ENCODE measurements around the gene IFT43. TPM values are rescaled to one million over a fixed set of nuclear protein-coding genes. Genes with fewer than 3 reads are reported as not detected.

Gene IFT43
- total RNA-seq, 4 donors from 2014 or later, result 16.2 to 31.4 (median 26.1) TPM

DNA sequence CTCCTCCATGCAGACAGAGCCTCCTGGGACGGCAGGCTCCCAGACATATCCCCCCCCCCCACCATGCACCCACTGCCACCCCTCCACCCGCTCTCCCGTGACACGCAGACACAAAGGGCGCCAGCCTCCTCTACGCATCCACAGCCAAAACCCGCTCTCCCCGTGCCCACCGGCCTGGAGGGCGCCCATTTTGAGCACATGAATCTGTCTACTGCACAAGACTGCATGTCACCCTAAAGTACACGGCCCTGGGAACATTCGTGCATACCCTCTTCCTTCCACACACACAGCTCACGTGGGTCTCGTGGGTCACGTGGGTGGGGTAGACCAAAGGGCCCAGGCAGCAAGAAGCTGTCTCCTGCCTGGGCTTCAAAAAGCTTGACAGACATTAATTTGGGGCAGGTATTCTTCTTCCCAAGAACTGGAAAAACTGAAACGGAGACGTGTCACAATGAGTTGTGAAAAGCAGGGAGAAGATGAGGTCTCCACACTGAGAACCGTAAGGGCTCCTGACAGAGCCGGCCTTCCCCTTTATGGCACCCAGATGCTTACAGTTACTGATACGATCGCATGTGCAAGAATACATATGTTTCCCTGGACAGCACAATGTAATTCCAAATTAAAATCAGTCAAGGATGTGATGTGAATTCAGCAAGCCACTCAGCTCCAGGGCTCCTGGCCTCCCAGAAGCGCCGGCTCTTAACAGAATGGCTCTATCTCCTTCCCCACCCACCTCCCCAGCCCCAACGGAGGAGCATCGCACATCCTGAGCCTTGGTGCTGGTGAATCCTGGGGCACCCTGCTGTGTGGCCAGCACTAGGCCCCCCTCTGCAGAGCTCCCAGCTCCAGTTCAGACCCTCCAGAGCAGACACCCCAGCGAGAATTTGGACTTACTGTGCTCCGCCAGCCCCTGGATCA, 5.7 kb upstream of the IFT43 start:
- DNase-seq (ENCODE audit: low spot score in 2 of 2), result peak in 1 of 2 donors; percentile 15
- TF ChIP-seq, protein P1, sequence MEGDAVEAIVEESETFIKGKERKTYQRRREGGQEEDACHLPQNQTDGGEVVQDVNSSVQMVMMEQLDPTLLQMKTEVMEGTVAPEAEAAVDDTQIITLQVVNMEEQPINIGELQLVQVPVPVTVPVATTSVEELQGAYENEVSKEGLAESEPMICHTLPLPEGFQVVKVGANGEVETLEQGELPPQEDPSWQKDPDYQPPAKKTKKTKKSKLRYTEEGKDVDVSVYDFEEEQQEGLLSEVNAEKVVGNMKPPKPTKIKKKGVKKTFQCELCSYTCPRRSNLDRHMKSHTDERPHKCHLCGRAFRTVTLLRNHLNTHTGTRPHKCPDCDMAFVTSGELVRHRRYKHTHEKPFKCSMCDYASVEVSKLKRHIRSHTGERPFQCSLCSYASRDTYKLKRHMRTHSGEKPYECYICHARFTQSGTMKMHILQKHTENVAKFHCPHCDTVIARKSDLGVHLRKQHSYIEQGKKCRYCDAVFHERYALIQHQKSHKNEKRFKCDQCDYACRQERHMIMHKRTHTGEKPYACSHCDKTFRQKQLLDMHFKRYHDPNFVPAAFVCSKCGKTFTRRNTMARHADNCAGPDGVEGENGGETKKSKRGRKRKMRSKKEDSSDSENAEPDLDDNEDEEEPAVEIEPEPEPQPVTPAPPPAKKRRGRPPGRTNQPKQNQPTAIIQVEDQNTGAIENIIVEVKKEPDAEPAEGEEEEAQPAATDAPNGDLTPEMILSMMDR (IDR thresholded peaks at IDR 0.05), result no peak
- TF ChIP-seq EP300 (IDR thresholded peaks at IDR 0.05) (no peak), POLR2A (IDR thresholded peaks at IDR 0.05) (no peak)
- WGBS, 2 donors, result 63 to 71% methylated on average over 26 to 27 of the region's 27 CpGs
- Histone ChIP-seq H3K27ac (peak overlapping the region in 3 of 4 donors; percentile 46 to 95 (median 93)), H3K4me3 (peak overlapping the region in 2 of 4 donors; percentile 2 to 80), H3K9me3 (no peaks in the 10 kb centered on the region), H3K4me1 (peaks cover 0 to 59% (median 20%) of the 10 kb centered on the region in 4 donors), H3K36me3 (no peaks in the 10 kb centered on the region), H3K27me3 (no peaks in the 10 kb centered on the region)

DNA sequence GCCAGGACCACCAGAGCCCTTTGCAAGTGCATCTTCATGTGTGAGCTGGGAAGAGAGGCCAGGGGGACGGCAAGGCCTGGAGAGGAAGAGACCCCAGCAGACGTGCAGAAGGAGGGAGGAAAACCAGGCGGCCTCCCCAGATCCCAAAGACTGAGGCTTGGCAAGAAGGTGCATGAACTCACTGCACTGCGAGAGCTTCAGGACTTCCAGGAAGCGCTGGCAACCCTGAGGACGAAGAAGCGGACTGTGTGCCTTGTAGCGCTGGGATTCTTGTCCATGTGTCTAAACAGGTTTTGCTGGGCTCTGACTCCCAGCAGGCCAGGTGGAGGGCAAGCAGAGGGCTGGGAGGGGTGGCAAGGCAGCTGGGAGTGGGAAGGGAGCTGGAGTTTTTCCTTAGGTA, 4.7 kb upstream of the IFT43 start:
- DNase-seq (ENCODE audit: low spot score in 2 of 2), result no peak
- TF ChIP-seq EP300 (IDR thresholded peaks at IDR 0.05) (no peak), POLR2A (IDR thresholded peaks at IDR 0.05) (no peak)
- peak overlapping the region in 3 of 4 donors; percentile 63 to 97 (median 80) for H3K4me3 ChIP-seq
- H3K27ac ChIP-seq, result peak overlapping the region; percentile 93 to 95 (median 94)
- H3K36me3 ChIP-seq, result no peaks in the 10 kb centered on the region
- H3K4me1 ChIP-seq, result peaks cover 0 to 63% (median 22%) of the 10 kb centered on the region in 4 donors
- no peaks in the 10 kb centered on the region for H3K9me3 ChIP-seq
- 56 to 69% methylated on average over 8 of the region's 8 CpGs for WGBS, 2 donors
- no peaks in the 10 kb centered on the region for H3K27me3 ChIP-seq

DNA sequence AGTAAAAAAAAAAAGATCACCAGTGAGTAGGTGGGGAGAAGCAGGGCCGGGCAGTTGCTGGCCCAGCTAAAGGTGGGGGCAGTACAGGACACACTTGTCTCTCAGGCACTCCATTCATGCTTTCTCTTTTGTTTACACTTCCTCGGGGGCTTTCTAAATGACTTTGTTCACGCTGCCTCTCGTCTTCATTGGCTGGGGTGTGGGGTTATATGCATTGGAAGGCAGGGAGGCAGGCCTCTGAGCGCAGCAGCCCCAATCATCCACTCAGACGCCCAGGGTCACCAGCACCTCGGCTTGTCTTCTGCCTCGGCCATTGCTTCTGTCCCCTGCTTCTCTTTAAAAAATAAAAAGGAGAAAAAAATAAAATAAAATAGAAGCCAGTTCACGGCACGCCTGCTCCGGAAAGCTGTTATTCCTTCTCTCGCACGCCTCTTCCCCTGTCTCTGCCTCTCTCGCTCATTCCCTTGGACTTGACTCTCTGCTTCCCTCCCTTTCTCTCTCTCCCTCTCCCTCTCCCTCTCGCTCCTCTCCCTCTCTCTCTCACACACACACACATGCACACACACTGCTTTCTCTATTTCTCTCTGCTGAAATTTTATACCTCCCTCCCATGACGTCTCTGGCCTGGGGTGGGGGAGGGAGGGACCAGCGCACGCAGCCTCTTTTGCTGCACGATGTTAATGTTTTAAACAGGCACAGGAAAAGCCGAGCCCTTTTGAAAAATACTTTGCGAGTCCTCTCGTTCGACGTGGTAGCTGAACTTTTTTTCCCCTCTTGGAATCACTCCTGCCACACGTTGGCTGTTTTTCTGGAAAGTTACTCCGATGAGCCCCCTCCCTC, 3.9 kb upstream of the IFT43 start, which contains the start of gene TGFB3:
Gene TGFB3 (minus strand): TSS at position 570 of the 840 bp plus-strand sequence. CDS start 1,102 bp downstream, outside the sequence.
- H3K4me1 ChIP-seq, result peaks cover 0 to 67% (median 21%) of the 10 kb centered on the region in 4 donors
- H3K4me3 ChIP-seq, result peak within 1 kb of the TSS; percentile 63 to 97 (median 78)
- DNase-seq (ENCODE audit: low spot score in 2 of 2), result peak; percentile 50 to 73

DNA sequence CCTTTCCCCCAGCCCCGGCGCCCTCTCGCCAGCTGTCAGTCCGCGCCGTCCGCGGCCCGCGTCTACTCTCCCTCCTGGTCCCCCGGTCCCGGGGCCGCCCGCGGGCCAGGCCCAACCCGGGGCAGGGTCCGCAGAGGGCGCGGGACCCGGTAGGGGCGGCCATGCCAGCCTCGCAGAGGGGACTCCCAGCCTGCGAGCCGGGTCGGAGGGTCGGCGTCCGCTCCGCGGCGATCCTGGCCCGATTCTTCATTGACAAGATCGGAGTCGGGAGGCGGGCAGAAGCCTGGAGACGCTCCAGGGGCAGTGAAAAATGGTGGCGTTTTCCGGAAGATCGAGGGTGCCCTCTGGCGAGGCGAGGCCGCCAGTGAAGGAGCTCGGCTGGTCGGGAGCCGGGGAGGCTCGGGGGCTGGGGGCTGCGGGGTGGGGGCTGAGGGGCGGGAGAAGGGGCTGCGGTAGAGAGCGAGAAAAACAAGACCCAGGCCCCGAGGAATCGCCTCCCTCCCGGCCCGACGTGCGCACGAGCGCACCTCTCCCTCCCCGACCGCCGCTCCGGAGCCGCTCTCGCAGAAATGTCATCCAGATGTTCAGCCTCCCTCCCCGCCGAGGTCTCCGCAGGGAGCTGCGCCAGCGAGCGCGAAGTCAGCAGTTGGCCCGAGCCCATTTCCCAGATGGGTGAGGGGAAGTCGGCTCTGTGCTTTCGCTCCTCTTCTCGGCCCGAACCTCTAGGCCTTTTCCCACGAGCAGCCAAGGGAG, 3.1 kb upstream of the IFT43 start:
- WGBS, 2 donors, result 1% methylated on average over 66 to 69 of the region's 77 CpGs
- no peaks in the 10 kb centered on the region for H3K27me3 ChIP-seq
- peak; percentile 76 to 87 for DNase-seq (ENCODE audit: low spot score in 2 of 2)
- H3K36me3 ChIP-seq, result no peaks in the 10 kb centered on the region
- H3K4me1 ChIP-seq, result peaks cover 0 to 68% (median 18%) of the 10 kb centered on the region in 4 donors
- H3K9me3 ChIP-seq, result no peaks in the 10 kb centered on the region
- no peak for TF ChIP-seq POLR2A (IDR thresholded peaks at IDR 0.05)
- peak in 1 of 2 donors; percentile 33 for TF ChIP-seq EP300 (IDR thresholded peaks at IDR 0.05)
- TF ChIP-seq, protein P1 (IDR thresholded peaks at IDR 0.05), result peak; percentile 70 to 81 (median 77)
- H3K27ac ChIP-seq, result peak overlapping the region; percentile 93 to 95 (median 94)
- H3K4me3 ChIP-seq, result peak overlapping the region; percentile 63 to 97 (median 78)

More for the DNA sequence above, 3.9 kb upstream of the IFT43 start, which contains the start of gene TGFB3:
- WGBS, 2 donors, result 1% methylated on average over 26 of the region's 26 CpGs
- Histone ChIP-seq H3K36me3 (no peaks in the 10 kb centered on the region), H3K27ac (peak within 1 kb of the TSS; percentile 93 to 95 (median 94)), H3K9me3 (no peaks in the 10 kb centered on the region), H3K27me3 (no peaks in the 10 kb centered on the region)
- peak; percentile 49 to 72 for TF ChIP-seq POLR2A (IDR thresholded peaks at IDR 0.05)
- TF ChIP-seq, protein P1 (IDR thresholded peaks at IDR 0.05), result peak in 1 of 5 experiments; percentile 3
- TF ChIP-seq EP300 (IDR thresholded peaks at IDR 0.05), result peak in 1 of 2 donors; percentile 88

DNA sequence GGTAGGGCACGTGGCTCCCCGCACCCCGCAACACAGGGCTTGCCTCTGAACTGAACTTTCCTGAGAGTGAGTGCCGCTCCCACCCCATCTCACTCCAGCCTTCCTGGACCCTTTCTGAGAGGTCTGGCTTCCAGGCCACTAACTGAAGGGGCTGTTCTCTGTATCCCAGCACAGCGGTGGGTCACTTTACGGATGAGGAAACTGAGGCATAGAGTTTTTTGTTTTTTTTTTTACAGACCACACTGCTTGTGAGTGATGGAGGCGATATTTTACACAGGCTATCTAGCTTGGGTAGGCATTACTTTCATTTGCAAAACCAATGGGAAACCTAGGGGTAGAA, 2.6 kb upstream of the IFT43 start:
- Histone ChIP-seq H3K36me3 (no peaks in the 10 kb centered on the region), H3K9me3 (no peaks in the 10 kb centered on the region), H3K27ac (peak overlapping the region; percentile 93 to 95 (median 94)), H3K4me3 (peak overlapping the region; percentile 63 to 97 (median 78)), H3K27me3 (no peaks in the 10 kb centered on the region), H3K4me1 (peaks cover 0 to 67% (median 18%) of the 10 kb centered on the region in 4 donors)
- no peak for DNase-seq (ENCODE audit: low spot score in 2 of 2)
- no peak for TF ChIP-seq EP300 (IDR thresholded peaks at IDR 0.05)
- TF ChIP-seq POLR2A (IDR thresholded peaks at IDR 0.05), result no peak
- TF ChIP-seq, protein P1 (IDR thresholded peaks at IDR 0.05), result no peak
- 30 to 38% methylated on average over 7 of the region's 7 CpGs for WGBS, 2 donors
